Kidney glomerular epithelial cell (primary cell): Measurements from ENCODE around the gene SNX14.
"Not testable (repeated sequence)": the region's sequence is repeated elsewhere in the genome, so short reads cannot be mapped to it uniquely, and the experiment has no call there.

Source experiments
- DNase-seq: peaks from one replicate; lab custom pipeline; 2025; lab: John Stamatoyannopoulos, UW

Gene SNX14

DNA sequence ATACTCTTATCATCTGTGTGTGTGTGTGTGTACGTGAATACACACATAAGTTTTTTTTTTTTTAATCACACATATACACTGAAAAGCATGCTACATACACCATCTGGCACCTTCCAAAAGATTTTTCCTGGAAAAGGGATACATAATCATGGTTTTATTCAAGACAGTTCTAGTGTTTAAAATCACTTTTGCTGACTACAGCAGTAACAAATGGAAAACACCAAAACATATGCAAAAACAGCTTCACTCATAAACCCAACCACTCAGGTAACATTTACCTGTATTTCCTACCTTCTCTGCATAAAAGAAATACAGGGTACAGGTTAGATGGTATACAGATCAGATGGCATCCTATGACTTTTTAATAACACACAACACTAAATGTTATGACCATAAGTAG is 2.5 kb downstream of the SNX14 start:
- DNase-seq = no peak

DNA sequence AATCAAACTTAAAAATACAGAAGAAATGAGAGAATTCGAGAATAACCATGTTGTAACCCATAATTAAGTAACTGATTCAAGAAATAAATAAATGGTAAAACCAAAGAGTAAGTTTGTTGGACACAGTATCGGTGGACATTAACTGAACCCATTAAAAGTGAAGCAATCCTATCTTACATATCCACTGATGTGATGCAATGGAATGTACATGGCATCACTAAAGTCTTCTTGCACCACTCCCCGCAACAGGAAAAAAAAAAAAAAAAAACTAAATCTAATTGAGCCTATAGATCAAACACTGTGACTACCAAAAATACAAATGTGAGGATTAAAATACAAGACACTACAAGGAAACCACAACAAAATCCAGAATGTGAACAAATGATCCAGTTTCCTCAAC is 7.9 kb downstream of the SNX14 start:
- no peak for DNase-seq

DNA sequence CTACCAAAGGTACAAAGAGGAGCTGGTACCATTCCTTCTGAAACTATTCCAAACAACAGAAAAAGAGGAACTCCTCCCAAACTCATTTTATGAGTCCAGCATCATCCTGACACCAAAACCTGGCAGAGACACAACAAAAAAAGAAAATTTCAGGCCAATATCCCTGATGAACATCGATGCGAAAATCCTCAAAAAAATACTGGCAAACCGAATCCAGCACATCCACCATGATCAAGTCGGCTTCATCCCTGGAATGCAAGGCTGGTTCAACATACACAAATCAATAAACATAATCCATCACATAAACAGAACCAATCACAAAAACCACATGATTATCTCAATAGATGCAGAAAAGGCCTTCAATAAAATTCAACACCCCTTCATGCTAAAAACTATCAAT is 10.8 kb downstream of the SNX14 start:
- not testable (repeated sequence) for DNase-seq

DNA sequence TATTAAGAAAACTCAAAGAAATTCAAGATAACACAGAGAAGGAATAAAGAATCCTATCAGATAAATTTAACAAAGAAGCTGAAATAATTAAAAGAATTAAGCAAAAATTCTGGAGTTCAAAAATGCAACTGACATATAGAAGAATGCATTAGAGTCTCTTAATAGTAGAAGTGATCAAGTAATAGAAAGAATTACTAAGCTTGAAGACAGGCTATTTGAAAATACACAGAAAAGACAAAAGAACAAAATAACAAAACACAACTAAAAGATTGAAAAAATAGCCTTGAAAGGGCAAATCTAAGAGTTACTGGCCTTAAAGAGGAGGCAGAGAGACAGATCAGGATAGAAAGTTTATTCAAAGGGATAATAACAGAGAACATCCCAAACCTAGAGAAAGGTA is 12.1 kb downstream of the SNX14 start:
- DNase-seq = no peak

DNA sequence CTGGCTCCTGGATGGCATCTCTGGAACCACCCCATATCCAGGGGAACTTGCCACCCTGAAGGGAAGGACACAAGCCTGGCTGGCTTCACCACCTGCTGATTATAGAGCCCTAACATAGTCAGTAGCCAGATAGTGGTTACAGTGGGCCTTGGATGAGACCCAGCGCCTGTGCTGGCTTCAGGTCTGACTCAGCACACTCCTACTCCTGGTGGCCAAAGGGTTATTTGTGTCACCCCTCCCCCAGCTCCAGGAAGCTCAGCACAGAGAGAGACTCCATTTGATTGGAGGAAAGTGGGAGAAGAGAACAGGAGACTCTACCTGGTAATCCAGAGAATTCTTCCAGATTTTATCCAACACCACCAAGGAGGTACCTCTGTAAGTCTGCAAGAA is 12.8 kb downstream of the SNX14 start:
- DNase-seq = peak; percentile 21

- DNase-seq = no peak
These were observed 13.4 kb downstream of the SNX14 start for GRCh38 chr6:85580118-85580877.

- no peak for DNase-seq
These were observed 14.1 kb downstream of the SNX14 start for GRCh38 chr6:85579581-85579980.

DNA sequence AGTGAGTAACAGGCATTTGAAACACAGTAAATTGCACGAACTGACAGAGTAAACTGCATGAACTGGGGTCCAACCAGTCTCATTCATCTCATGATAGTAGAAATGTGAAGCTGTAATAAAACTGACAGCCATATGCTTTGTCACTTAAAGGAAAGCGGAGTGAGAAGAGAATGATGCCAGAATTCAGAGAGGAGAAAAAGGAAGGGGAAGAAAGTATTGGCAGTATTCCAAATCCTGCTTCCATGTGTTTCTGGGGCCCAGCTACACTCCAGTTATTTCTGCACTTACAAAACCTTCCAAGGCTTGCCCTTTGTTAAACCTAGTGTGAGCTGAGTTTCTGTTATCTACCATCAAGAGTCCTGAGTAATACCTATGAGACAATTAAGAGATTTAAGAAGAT is 17.2 kb downstream of the SNX14 start:
- peak; percentile 16 for DNase-seq

DNA sequence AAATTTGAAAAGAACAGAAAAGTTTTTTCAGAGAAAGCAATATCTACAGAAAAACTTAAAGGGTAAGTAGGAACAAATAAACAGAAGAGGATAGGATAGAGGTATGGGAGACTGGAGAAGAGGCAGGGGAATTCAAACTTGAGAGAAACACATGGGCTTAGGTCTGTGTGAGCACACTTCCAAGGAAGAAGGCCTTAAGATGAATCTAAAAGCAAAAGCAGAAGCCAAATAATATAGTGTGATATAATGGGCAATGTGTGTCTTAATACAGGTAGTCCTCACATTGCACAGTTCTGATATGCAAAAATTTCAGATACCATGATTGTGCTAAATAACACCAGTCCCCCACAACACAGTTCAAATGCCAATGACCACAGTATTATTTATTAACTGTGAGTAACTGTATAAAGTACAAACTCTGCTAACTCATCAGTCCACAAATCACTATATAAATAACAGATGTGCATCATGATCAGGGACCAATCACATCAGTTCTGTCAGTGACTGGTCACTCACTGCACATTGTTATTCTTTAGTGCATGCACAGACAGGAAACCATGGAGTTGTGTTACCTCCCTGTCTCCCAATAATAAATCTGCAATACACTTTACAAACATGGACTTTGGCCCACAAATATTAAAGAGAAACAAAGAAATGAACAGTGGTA is 18.6 kb downstream of the SNX14 start:
- peak; percentile 76 for DNase-seq

DNA sequence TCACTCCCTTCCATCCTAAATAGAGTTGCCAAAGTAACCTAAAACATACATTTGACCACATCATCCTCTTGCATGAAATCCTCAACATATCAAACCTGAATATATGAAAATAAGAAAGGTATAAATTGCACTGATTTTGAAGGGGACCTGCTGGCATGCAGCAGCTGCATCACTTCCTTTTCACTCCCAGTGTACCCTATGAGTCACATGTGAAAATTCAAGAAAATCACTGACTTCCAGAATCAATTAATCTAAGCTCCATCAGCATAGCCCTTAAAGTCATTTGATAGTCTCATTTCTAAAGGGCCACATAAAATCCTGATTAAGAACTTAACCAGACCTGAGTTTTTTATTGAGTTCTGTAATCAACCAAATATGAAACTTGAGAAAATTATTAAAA is 24.3 kb downstream of the SNX14 start:
- DNase-seq = peak; percentile 27

GRCh38 chr6:85568411-85568810 is 25.2 kb downstream of the SNX14 start:
- DNase-seq = no peak

- DNase-seq = no peak
These were observed 27.9 kb downstream of the SNX14 start for GRCh38 chr6:85565736-85566135.

DNA sequence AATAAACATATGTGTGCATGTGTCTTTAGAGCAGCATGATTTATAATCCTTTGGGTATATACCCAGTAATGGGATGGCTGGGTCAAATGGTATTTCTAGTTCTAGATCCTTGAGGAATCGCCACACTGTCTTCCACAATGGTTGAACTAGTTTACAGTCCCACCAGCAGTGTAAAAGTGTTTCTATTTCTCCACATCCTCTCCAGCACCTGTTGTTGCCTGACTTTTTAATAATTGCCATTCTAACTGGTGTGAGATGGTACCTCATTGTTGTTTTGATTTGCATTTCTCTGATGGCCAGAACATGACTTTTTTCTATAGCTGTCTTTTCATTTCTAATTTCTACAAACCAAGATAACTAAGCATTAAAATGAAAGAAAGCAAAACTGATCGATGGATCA is 29.4 kb downstream of the SNX14 start:
- not testable (repeated sequence) for DNase-seq

DNA sequence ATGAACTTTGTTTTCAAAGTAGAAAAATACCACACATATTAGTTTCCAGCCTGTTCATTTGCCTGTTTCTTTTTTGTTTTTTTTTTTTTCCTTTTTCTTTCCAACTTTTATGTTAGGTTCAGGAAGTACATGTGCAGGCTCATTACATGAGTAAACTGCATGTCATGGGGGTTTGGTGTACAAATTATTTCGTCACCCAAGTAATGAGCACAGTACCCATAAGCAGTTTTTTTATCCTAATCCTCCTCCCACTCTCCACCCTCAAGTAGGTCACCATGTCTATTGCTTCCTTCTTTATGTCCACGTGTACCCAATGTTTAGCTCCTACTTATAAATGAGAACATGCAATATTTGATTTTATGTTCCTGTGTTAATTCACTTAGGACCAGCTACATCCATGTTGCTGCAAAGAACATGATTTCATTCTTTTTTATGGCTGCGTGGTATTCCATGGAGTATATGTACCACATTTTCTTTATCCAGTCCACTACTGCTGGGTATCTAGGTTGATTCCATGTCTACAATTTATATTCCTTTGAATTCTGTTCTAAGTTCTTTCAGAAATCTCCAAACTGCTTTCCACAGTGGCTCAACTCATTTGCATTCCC is 31.8 kb downstream of the SNX14 start:
- DNase-seq = no peak

DNA sequence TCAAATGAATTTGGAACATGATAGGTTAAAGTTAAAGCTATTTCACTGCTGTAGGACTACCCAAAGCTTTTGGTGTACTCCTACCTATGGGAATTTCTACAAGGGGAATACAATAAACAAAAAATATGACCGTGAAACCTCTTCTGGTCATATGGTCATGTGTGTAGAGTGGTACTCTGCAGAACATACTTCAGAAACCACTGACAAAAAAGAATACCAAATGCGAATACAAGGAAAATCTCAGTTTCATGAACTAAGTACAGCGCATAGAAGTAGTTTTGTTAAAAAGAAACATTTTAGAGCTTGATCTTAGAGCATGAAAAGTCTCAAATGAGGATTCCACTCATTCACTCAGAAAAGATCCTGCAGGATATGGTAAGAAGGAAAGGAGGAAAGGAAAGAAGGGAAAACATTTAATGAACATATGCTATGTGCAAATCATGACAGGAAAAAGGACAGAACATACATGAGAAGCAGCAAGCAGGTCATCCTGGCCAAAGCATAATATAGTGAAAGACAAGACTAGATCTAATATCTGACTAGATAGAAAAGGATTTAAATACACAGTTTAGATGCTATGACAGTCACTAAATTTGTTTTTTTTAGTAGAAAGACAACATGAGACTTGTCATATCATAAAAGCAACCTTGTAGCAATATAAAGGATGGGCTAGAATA is 36.5 kb downstream of the SNX14 start:
- DNase-seq = no peak

DNA sequence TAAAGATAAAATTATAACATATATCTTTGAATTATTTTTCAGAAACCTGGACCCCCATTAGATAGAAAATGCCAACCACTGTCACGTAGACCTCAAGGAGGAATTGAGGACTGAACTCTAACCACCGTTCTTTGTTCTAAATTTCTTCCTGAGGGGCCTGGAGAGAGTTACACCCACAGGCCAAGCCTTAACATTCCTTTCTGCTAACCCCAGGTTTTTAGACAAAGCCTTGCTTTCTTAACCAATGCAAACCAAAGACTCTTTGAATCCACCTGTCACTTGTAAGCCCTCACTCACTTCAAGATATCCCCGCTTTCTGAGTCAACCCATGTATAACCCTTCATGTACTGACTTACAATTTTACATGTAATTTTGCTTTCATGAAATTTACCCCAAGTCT is 41.0 kb downstream of the SNX14 start:
- DNase-seq = no peak

DNA sequence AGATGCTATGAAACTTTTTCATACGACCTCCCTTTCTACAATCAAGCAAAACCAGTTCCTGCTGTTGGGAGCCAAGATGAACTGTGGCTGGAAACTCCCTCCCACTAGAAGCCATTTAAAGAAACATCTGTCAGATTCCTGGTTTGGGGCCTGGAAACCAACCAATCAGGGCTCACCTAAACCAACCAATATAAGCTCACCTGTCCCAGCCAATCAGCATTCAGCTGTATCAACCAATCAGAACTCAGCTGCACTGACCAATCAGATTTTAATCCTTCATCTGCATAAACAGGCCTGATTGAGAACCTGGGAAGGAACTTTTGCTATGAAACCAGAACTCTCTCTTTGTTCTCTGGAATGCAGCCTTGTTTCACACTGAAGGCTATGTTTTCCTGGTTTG is 42.4 kb downstream of the SNX14 start:
- DNase-seq = no peak

- DNase-seq = no peak
These were observed 45.9 kb downstream of the SNX14 start for GRCh38 chr6:85547719-85548118.

- no peak for DNase-seq
These were observed 48.9 kb downstream of the SNX14 start for GRCh38 chr6:85544776-85545175.

DNA sequence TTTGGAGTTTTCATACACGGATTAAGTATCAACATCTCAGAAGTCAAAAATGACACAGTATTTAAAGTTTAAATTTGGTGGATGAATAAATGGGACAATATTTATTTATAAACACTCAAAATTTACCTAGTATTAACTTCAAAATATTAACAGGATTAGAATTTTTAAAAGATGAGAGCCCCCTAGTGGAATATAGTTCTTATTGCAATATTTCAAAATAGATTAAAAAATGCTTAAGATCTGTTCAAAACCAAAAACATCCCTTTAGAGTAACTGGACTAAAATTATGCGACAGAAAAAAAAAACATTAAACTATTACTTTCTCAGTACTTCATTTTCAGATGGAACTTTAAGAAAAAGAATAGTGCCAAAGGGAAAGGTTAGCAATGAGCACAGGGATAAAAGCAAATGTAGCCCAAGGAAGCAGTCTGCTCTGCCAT is 56.6 kb downstream of the SNX14 start:
- DNase-seq = peak; percentile 11

- not testable (repeated sequence) for DNase-seq
These were observed 69.4 kb downstream of the SNX14 start for GRCh38 chr6:85524281-85524680.

GRCh38 chr6:85516168-85516567 is 77.5 kb downstream of the SNX14 start:
- peak; percentile 35 for DNase-seq
